NCI-H1436 treated with DMSO at 0.1 percent for 48 hours (cell line): ENCODE results near the gene SLC5A9.
"Not testable (repeated sequence)": the region's sequence is repeated elsewhere in the genome, so short reads cannot be mapped to it uniquely, and the experiment has no call there.

Experiments
- DNase-seq: peaks from one replicate; lab custom pipeline; 2025; lab: John Stamatoyannopoulos, UW

The SLC5A9 gene

GRCh38 chr1:48222501-48223242, at the start of gene SLC5A9:
TSS of gene SLC5A9 (plus strand) at chr1:48222716. CDS start at chr1:48222737, 21 bp downstream.
- DNase-seq, result no peak

- no peak for DNase-seq
These were observed 47.4 kb upstream of the SLC5A9 start for GRCh38 chr1:48175116-48175515.

GRCh38 chr1:48177257-48177656, 45.3 kb upstream of the SLC5A9 start:
- no peak for DNase-seq

- no peak for DNase-seq
These were observed 40.7 kb upstream of the SLC5A9 start for GRCh38 chr1:48181669-48182367.

GRCh38 chr1:48182439-48182838, 40.1 kb upstream of the SLC5A9 start:
- peak; percentile 28 for DNase-seq

DNA sequence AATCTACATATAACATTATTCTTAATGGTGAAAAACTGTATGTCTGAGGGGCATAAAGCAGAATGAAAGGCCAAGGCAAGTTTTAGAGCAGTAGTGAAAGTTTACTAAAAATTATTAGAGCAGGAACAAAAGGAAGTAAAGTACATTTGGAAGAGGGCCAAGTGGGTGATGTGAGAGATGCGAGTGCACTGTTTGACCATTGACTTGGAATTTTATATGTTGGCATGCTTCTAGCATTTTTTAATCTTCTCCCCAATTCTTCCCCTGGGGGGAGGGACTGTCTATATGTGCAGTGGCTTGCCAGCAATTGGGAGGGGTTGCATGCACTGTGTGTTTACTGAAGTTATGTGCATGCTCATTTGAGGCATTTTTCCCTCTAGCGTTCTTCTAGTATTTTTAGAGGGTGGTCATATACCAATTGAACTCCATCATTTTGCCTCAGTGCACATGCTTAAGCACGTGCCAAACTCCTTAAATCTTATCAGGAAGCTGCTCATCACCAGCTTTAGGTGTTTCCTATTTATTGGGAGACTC, 36.1 kb upstream of the SLC5A9 start:
- DNase-seq, result no peak

DNA sequence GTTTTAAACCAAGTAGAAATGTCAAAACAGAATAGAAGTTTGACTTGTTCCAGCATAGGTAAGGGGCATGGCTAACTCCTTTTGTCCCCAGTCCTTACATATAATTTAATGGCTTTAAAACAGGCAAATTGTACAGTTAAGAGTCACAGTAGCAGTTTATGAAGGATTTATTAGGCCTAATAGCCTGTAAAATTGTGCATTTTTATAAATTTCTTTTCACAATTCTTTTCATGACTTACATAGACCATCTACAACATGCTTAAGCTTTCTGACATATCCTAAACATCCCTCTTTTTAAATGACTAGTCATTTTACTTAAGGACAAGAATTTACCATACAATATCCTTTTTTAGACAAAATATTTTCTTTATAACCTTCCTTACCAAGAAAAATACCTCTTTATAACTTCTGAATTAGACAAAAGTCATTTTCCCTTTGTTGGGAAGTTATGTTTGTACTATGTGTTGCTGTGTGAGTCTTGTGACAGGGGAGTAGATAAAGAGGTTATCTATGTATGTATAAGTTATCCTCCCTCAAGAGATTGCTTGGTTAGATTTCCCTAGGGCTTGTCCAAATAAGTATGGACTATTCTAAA, 34.5 kb upstream of the SLC5A9 start:
- no peak for DNase-seq

DNA sequence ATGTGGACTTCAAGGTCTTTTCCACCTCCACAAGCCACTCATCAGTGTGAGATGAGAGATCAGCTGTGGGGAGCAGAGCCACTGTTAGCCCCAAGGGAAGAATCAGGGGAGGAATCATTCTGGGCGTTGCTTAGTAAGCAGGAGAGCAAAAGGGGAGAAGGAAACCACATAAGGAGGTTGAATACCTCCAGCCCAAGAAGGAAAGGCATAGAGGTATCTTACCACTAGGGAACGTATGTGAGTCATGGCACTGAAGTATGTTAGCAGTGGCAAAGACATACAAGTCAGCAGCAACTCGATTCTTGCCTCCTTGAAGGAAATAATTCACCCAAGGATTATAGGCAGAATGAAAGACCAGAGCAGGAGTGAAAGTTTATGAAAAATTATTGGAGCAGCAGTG, 31.6 kb upstream of the SLC5A9 start:
- DNase-seq, result no peak

DNA sequence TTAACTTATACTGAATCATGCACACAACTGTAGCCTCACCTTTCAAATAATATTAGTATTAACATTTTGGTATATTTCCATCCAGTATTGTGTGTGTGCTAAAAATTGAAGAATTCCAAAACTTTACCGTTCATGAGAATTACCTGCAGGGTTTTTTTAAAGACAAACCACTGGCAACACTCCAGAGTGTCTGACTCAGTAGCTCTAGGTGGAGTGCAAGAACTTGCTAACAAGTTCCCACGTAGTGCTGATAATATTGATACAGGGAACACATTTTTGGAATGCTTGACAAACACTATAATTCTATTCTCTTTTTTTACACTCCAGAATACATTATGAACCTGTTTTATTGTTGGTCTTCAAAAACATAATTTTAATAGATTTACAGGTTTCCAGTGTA, 27.7 kb upstream of the SLC5A9 start:
- DNase-seq, result no peak

GRCh38 chr1:48196237-48196636, 26.3 kb upstream of the SLC5A9 start:
- DNase-seq, result no peak

- no peak for DNase-seq
These were observed 23.5 kb upstream of the SLC5A9 start for GRCh38 chr1:48198970-48199369.

DNA sequence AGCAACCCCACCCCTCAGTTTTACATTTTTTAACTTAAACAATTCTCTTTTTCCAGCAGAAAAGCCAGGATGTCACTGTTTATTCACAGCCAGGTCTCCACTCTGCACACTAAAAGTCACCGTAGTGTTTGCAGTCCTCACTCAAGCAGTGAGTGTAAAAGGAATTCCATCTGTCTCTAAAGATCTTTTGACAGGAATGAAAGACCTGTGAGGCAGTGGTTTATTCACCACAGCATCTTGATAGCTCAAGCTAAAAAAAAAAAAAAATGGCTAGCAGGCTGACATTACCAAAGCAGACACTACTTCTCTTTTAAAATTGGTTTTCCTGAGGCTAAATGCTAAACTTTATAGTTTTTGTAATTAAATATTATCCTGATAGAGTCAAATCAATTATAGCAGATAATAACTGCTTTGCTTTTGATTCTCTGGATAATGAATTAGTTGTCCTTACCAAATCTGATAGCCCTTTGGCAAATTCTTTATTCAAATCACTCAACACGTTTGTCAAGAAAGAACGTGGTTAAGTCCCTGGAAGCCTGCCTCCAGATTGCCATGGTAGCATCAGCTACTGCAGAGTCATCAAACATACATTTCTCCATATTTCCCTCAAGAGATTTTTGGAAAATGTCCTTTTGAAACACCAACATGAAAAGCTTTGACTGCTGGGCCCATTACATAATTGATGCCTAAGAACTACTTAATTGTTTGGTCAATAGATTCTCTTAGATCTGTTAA, 22.2 kb upstream of the SLC5A9 start:
- DNase-seq, result no peak

DNA sequence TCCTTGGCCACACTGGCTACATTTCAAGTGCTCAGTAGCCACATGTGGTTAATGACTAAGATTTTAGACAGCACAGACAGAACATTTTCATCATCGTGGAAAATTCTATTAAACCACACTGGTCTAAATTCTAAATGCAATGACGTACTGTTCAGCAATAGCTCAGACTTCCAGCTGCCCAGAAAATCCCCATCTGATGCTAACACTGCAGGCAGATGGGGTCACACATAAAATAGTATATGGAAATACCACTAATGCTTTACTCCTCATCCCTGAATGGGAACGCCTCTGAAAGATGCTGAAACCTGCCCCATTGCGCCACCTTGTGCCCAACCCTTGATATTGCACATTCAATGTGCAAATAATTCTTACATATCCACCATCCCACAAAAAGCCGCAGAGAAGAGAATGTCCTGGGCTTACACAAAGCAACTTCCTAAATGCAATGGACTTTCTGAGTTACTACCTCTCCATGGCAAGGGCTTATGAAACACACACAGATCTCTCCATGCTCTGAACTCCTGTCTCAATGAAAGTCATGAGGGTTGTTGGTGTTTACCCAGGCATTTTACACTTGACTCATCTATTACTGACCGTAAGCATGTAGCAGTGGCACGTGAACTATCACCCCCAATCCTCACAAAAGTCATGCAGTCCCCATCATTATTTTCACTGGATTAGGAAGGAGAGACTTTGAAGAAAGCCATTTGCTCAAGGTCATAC, 20.3 kb upstream of the SLC5A9 start:
- DNase-seq, result no peak

- DNase-seq, result no peak
These were observed 19.1 kb upstream of the SLC5A9 start for GRCh38 chr1:48203287-48203900.

GRCh38 chr1:48205522-48205921, 17.0 kb upstream of the SLC5A9 start:
- DNase-seq, result no peak

GRCh38 chr1:48206371-48206770, 16.1 kb upstream of the SLC5A9 start:
- no peak for DNase-seq

GRCh38 chr1:48207131-48207530, 15.4 kb upstream of the SLC5A9 start:
- no peak for DNase-seq

DNA sequence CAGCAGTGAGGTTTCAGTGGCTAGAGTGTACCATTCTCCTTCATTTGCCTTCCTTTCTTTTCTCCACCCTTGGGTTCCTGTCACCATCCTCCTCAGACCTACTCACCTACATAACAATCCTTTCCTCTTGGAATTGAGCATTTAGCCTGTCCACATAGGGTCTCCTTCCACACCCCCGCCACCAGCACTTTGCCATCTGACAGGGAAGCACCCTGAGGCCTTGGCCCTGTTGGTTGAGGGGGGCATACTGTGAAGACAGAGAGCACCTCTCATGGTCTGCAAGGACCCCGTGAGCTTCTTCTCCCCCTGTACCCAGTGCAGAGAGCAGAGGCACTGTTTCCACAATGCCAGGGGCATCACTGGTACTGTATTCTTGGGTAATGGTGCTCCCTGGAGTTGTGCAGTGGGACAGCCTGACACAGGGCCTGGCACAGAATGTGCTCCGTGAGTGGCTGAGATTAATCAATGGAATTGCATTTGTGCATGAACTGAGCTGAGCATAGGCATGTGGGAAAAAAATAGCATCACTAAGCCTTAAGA, 14.9 kb upstream of the SLC5A9 start:
- DNase-seq, result no peak

DNA sequence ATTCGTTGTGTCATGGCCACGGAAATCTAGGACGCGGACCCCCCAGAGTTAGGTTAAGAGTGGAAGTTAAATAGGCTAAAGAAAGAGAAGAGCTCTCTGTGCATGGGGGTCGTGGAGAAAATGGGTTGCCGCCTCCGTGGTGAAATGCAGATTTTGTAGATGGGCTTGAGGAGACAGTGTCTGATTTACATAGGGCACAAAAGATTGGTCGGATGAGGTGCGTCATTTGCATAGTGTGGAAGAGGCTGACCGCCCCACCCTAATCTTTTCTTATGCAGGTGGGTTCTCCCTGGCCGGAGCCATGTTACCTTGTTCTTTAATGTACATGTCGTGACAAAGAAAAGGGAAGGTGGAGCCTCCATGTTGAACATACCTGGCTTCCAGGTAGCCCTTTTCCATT, 14.3 kb upstream of the SLC5A9 start:
- no peak for DNase-seq

- DNase-seq, result no peak
These were observed 13.9 kb upstream of the SLC5A9 start for GRCh38 chr1:48208652-48209051.

DNA sequence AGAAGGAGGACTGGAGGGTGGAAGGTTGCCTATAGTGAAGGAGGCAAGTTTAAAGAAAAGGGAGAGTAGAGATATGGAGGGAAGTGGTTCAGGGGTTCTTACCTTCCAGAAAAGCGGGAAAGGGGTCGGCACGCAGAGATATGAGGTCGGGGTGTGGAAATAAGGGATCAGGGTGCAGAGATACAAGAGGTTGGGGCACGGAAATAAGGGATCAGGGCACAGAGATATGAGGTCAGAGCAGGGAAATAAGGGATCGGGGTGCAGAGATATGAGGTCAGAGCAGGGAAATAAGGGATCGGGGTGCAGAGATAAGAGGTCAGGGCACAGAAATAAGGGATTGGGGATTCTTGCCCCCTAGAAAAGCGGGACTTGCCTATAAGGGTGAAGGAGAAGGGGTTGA, 9.1 kb upstream of the SLC5A9 start:
- not testable (repeated sequence) for DNase-seq
